RWPE1 (cell line): ENCODE data around the gene C12orf57.

Source experiments
- CTCF ChIA-PET: fragments of 350-600 bp; sonication (Branson Sonifier 250); formaldehyde crosslinking; extraction: SDS; loops from one replicate; lab custom pipeline; 2021; lab: Yijun Ruan, JAX
- POLR2A ChIA-PET: fragments of 400-600 bp; formaldehyde crosslinking; extraction: SDS; loops from one replicate; lab custom pipeline; 2020; ENCODE audit warnings: antibody characterized with exemption; ENCODE audit not compliant: low non-redundant PET; lab: Yijun Ruan, JAX
- DNase-seq: peaks from one replicate; pipeline ENCODE4 v3.0.0; 2012; ENCODE audit warnings: low spot score
- H3K27ac ChIP-seq: fragments of 450-650 bp; 2 replicates; pipeline ENCODE4 v1.5.1; 2017
- TF ChIP-seq, protein P1 (sequence below): fragments of 450-650 bp; conservative IDR thresholded peaks from 2 replicates; pipeline ENCODE4 v1.5.1; 2017; ENCODE audit warnings: low read depth, mild to moderate bottlenecking

Gene C12orf57

DNA sequence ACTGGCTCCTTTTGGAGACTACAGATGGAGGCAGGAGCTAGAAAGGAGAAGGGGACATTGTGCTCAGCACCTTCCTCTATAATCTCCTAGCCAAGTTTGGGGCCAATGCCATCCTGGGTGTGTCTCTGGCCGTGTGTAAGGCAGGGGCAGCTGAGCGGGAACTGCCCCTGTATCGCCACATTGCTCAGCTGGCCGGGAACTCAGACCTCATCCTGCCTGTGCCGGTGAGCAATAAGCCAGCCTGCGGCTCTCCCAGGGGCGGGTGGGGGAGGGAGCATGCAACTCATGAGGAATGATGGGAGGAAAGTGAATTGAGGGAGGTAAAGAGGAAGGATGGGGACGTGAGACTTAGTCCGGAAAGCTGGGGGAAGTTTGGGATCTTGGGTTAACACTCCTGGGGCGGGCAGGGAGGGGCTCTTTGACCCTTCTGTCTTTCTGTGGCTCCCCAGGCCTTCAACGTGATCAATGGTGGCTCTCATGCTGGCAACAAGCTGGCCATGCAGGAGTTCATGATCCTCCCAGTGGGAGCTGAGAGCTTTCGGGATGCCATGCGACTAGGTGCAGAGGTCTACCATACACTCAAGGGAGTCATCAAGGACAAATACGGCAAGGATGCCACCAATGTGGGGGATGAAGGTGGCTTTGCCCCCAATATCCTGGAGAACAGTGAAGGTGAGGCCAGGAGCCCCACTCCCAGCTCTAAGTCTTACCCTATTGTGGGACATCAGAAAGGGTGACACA lies 26.2 kb upstream of the C12orf57 start:
- CTCF ChIA-PET: interaction anchor here (0.5 to 1.1 kb wide), 6 partner anchors 17 to 252 kb away, joined by 3 to 5 read pairs (median 4); partner anchors contain the start of gene SPSB2

DNA sequence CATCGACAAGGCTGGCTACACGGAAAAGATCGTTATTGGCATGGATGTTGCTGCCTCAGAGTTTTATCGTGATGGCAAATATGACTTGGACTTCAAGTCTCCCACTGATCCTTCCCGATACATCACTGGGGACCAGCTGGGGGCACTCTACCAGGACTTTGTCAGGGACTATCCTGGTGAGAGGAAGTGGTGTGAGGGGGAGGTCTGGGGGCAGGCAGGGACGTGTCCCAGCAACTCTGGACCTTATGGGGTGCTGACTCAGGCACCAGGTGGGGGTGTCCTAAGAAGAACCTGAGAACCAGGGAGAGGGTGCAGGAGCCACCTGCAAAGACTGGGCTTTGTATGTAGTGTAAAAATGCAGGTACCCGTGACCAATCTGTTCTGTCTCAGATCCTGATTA lies 24.2 kb upstream of the C12orf57 start:
- no peak overlapping the region for H3K27ac ChIP-seq
- TF ChIP-seq, protein P1, sequence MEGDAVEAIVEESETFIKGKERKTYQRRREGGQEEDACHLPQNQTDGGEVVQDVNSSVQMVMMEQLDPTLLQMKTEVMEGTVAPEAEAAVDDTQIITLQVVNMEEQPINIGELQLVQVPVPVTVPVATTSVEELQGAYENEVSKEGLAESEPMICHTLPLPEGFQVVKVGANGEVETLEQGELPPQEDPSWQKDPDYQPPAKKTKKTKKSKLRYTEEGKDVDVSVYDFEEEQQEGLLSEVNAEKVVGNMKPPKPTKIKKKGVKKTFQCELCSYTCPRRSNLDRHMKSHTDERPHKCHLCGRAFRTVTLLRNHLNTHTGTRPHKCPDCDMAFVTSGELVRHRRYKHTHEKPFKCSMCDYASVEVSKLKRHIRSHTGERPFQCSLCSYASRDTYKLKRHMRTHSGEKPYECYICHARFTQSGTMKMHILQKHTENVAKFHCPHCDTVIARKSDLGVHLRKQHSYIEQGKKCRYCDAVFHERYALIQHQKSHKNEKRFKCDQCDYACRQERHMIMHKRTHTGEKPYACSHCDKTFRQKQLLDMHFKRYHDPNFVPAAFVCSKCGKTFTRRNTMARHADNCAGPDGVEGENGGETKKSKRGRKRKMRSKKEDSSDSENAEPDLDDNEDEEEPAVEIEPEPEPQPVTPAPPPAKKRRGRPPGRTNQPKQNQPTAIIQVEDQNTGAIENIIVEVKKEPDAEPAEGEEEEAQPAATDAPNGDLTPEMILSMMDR: no peak
- POLR2A ChIA-PET: interaction anchor here (0.6 kb wide), 1 partner anchor 264 kb away, joined by 11 read pairs; no protein-coding TSS in a partner anchor
- CTCF ChIA-PET: no interaction called here
- DNase-seq: no peak

More for the DNA sequence above, 26.2 kb upstream of the C12orf57 start:
- TF ChIP-seq, protein P1: no peak
- no peak overlapping the region for H3K27ac ChIP-seq
- no peak for DNase-seq
- POLR2A ChIA-PET: interaction anchor here (0.6 kb wide), 1 partner anchor 38 kb away, joined by 3 read pairs; no protein-coding TSS in a partner anchor

DNA sequence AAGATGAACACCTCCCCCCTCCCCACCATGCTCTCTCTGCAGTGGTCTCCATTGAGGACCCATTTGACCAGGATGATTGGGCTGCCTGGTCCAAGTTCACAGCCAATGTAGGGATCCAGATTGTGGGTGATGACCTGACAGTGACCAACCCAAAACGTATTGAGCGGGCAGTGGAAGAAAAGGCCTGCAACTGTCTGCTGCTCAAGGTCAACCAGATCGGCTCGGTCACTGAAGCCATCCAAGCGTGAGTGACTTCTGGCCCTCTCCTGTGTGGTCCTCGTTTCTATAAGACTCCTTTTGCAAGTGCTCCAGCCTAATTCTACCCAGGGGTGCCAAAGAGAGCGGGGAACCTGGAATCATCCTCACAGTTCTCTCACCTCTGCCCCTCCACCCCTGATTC lies 22.3 kb upstream of the C12orf57 start:
- TF ChIP-seq, protein P1: no peak
- no peak for DNase-seq
- ChIA-PET POLR2A (no interaction called here), CTCF (interaction anchor here (0.7 to 1.1 kb wide), 3 partner anchors 23 to 51 kb away, joined by 3 to 8 read pairs (median 3); no protein-coding TSS in a partner anchor)
- no peak overlapping the region for H3K27ac ChIP-seq

DNA sequence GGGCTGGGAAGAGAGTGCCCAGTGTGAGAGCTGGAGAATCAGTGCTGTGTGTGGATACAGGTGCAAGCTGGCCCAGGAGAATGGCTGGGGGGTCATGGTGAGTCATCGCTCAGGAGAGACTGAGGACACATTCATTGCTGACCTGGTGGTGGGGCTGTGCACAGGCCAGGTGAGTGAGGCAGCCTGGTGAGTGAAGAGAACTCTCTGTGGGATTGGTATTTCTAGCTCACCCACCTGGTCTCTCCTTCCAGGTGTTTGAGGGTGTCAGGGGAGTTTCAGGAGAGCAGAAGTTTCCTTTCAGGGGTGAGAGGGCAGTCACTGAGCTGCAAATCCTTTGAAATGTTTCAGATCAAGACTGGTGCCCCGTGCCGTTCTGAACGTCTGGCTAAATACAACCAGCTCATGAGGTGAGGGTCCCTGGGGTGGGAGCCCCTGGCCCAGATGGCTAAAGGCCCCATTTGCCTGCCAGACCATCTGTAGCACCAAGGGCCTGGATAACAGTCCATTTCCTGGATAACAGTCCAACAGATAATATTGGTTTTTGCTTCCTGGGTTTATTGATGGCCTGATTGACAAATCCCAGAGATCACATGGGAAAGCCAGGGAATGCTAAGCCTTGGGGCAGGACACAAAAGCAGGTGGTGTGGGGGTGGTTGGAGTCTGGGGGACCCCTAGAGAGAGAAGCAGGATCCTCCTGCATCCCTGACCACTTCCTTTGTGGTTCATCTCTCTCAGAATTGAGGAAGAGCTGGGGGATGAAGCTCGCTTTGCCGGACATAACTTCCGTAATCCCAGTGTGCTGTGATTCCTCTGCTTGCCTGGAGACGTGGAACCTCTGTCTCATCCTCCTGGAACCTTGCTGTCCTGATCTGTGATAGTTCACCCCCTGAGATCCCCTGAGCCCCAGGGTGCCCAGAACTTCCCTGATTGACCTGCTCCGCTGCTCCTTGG lies 21.6 kb upstream of the C12orf57 start:
- H3K27ac ChIP-seq: no peak overlapping the region

DNA sequence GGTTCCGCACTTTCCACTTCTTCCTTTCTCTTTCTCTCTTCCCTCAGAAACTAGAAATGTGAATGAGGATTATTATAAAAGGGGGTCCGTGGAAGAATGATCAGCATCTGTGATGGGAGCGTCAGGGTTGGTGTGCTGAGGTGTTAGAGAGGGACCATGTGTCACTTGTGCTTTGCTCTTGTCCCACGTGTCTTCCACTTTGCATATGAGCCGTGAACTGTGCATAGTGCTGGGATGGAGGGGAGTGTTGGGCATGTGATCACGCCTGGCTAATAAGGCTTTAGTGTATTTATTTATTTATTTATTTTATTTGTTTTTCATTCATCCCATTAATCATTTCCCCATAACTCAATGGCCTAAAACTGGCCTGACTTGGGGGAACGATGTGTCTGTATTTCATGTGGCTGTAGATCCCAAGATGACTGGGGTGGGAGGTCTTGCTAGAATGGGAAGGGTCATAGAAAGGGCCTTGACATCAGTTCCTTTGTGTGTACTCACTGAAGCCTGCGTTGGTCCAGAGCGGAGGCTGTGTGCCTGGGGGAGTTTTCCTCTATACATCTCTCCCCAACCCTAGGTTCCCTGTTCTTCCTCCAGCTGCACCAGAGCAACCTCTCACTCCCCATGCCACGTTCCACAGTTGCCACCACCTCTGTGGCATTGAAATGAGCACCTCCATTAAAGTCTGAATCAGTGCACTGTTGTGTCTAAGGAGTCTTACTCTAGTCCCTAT lies 20.7 kb upstream of the C12orf57 start:
- DNase-seq: no peak
- TF ChIP-seq, protein P1: no peak
- CTCF ChIA-PET: interaction anchor here (0.7 to 2.8 kb wide), 5 partner anchors 15 to 234 kb away, joined by 3 to 11 read pairs (median 3); partner anchors contain the start of gene ZNF384
- POLR2A ChIA-PET: interaction anchor here (0.5 kb wide), 1 partner anchor 234 kb away, joined by 3 read pairs; no protein-coding TSS in a partner anchor
- no peak overlapping the region for H3K27ac ChIP-seq

More for the DNA sequence above, 21.6 kb upstream of the C12orf57 start:
- CTCF ChIA-PET: interaction anchor here (0.7 to 1.1 kb wide), 4 partner anchors 22 to 233 kb away, joined by 3 to 8 read pairs (median 3); partner anchors contain the start of gene ZNF384
- POLR2A ChIA-PET: interaction anchor here (0.5 kb wide), 1 partner anchor 233 kb away, joined by 3 read pairs; no protein-coding TSS in a partner anchor
- TF ChIP-seq, protein P1: no peak
- DNase-seq: no peak
